Measurements from ENCODE around the gene OSBPL10.
"Not testable (repeated sequence)": the region's sequence is repeated elsewhere in the genome, so short reads cannot be mapped to it uniquely, and the experiment has no call there.

OSBPL10 gene

DNA sequence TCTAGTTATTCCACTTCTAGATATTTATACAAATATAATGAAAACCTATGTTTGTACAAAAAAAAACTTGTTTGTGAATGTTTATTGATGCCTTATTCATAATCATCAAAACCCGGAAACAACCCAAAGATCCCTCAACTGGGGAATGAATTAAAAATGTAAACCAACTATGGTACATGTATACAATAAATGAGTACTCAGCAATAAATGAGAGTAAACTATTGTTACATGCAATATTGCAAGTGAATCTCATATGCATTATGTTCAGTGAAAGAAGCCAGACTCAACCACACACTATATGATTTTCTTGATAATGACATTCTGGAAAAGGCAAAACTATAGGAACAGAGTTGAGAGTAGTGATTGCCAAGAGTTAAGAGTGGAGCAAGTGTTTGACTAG, 12.8 kb upstream of the OSBPL10 start:
- DNase-seq (ENCODE audit: low read depth in 4 of 4, low spot score in 1 of 4) = no peak

DNA sequence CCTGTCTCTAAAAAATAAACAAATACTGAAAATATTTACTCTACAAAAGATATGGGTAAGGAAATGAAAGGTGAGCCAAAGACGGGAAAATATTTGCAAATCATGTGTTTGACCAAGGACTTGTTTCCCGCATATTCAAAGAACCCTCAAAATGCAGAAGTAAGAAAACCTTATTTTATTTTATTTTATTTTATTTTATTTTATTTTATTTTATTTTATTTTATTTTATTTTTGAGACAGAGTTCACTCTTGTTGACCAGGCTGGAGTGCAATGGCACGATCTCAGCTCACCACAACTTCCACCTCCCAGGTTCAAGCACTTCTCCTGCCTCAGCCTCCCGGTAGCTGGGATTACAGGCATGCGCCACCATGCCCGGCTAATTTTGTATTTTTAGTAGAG, 11.9 kb upstream of the OSBPL10 start:
- not testable (repeated sequence) for DNase-seq (ENCODE audit: low read depth in 4 of 4, low spot score in 1 of 4)

DNA sequence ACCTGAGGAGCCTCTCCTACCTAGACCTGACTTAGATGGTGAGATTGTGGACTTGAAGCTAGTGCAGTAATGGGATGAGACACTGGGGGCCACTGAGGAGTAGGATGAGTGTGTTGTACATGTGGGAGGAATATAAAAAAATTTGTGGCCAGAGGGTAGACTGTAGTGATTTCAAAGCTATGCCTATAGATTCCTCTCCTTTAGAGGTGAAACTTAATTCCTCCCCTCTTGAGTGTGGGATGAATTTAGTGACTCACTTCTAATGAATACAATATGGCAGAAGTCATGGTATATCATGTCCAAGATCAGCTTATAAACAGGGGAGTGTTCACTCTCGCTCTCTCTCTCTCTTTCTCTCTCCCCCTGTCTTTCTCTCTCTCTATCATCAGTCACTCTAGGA, 7.2 kb upstream of the OSBPL10 start:
- DNase-seq (ENCODE audit: low read depth in 4 of 4, low spot score in 1 of 4) = no peak

DNA sequence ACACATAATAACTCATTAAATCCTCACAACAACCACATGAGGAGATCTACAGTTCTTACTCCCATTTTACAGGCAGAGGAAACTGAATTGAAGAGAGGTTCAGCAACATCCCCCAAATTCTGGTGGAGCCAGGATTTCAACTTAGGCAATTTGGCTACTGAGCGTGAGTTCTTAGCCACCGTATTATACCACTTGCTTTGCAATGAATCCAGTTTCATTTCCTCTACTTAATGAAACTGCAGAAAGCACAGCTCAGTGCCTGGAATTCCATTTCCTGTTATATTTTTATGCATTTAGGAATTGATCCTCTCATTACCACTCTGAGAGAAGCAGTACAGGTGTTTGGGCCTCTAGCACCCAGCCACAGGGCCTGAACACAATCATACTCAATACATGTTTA, 4.8 kb upstream of the OSBPL10 start:
- DNase-seq (ENCODE audit: low read depth in 4 of 4, low spot score in 1 of 4) = no peak

DNA sequence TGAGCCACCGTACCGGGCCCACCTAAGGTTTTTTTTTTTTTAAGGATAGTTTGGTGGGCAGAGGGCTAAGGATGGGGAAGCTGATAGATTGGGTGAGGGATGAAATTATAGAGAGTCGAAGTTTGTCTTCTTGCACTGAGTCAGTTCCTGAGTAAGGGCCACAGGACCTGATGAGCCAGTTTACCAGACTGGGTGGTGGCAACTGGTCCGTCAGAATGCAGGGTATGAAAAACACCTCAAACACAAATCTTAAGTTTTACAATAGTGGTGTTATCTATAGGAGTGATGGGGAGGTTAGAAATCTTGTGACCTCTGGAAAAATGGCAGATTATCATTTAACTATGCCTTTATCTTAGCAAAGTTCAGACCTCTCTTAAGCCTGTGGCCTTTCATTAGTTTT, 3.3 kb upstream of the OSBPL10 start:
- no peak for DNase-seq (ENCODE audit: low read depth in 4 of 4, low spot score in 1 of 4)

DNA sequence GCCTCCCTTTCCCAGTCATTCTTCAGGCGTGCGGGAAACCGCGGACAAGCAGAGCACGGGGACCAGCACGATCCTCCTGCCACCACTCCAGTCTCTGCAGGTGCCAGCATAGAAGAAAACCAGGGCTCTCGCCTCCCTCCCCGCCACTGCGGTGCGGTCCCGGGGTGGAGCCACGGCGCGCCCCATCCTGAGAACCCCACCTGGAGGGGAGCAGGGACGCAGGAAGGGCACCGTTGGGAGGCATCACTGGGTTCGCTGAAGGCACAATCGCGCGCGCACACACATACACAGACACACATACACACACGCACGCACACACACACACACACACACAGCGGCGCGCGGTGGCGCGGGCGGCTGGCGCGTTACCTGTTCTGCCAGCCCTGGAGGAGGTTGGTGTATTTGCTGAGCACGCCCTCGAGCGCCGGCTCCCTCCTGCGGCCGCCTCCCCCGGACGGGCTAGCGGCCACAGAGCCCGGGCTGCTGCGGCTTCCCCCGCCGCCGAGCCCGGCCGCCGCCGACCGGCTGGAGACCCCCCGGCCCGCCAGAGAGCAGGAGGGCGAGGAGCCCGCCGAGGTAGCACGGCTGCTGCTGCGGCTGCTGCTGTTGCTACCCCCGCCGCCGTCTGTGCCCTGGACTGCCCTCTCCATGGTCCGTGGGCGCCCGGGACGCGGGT, 394 bp downstream of the OSBPL10 start:
- DNase-seq (ENCODE audit: low read depth in 4 of 4, low spot score in 1 of 4) = peak in 2 of 4 experiments; percentile 14 to 35

DNA sequence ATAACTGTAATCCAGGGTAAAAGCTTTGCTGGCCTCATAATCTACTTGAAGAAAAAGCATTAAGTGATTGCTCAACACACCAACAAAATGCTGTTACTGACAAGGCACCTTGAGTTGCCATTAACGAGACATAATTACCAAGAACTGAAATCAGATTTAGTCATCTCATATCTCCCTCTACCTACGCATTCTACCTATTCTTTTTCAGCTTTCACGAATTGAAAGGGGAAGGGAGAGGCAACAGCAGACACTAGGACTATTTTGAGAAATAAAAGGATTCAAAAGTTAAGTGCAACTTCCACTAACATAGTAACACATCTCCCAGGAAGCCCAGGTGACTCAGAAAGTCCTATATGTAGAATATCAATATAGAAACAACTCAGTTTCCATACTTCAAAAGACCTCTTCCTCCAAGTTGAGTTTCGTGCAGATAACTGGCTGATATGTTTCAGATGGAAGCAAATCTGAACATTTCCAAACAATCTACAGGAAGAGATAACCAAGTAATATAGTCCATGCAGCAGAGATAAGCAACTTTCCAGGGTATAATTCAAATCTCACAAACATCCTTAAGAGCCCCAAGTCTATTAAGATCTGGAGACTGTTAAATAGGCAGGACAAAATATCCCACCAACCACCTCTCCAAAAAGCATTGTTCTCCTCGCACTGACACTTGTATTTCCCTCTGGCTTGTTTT, 1.9 kb downstream of the OSBPL10 start:
- peak in 1 of 4 experiments; percentile 7 for DNase-seq (ENCODE audit: low read depth in 4 of 4, low spot score in 1 of 4)

DNA sequence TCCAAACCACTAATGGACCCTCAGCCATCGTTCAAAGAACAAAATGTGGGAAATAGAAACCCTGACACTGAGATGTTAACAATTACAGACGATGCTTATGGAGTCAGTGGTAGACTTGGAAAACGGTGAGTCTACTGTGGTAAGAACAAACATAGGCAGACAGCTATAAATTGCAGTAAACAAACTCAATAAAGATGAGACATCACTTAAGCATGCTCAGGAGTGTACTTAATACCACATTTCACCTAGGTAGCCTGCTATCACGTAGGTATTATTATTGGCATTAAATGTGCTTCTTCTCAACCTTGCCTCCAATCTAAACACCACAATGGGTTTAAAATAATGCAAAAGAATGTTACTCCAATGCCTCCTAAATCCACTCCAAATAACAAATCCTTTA, 2.5 kb downstream of the OSBPL10 start:
- no peak for DNase-seq (ENCODE audit: low read depth in 4 of 4, low spot score in 1 of 4)

DNA sequence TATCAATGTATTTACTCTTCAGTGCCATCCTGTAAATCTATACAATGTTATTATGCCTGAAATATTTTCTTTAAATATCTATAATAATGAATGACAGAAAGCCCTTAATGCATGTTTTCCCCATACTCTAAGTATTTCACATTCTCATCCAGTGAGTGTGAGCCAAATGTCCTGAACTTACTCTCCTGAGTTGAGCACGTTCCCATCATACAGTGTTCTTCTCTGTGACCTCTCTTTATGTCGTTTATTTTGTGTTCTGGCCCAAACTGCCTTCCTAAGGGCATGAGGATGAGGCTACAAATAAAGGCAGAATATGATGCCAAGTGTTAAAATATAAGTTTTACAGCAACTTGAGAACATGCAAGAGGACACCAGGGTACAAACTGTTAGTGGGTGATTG, 3.3 kb downstream of the OSBPL10 start:
- no peak for DNase-seq (ENCODE audit: low read depth in 4 of 4, low spot score in 1 of 4)

DNA sequence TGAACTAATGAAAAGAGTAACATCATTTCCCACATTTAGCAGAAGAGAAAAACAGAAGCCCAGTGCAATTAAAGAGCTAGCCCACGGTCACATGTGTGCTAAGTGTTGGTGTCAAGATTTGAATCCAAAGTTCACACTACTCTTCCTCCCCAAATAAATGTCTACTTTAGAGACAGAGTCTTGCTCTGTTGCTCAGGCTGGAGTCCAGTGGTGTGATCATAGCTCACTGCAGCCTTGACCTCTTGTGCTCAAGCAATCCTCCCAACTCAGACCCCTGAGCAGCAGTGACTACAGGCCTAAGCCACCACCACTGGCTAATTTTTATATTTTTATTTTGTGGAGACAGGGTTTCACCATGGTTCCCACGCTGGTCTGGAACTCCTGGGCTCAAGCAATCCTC, 4.8 kb downstream of the OSBPL10 start:
- no peak for DNase-seq (ENCODE audit: low read depth in 4 of 4, low spot score in 1 of 4)

DNA sequence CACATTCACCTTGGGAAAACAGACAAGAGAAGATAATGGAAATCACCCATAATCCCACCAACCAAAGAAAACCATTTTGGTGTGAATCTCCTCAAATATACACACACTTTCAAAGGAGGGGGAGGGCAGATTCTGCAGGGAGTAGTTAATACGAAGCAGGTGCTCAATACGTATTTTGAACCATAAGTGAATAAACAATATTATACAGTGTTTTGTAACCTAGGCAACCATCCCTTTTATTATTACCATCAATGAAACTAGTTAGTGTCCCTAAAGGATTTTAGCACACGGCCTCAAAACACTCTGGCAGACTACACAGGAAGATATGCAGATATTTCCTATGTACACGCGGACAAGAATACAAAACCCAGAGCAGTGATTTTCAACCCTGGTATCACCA, 6.1 kb downstream of the OSBPL10 start:
- DNase-seq (ENCODE audit: low read depth in 4 of 4, low spot score in 1 of 4) = no peak

DNA sequence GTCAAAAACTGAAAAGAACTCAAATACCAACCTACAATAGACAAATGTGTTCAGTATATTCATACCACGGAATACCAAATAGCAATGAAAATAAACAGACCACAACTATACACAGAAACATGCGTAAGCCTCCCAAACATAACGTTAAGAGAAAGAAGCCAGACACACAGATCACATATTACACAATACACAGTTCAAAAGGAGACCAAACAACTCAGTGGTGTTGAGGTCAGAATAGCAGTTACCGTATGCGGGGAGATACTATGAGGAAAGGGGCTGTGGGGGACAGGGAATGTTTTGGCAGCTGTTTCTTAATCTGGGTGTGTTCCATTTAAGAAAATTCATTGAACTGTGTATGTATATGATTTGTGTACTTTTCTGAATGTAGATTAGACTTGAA, 6.6 kb downstream of the OSBPL10 start:
- no peak for DNase-seq (ENCODE audit: low read depth in 4 of 4, low spot score in 1 of 4)

DNA sequence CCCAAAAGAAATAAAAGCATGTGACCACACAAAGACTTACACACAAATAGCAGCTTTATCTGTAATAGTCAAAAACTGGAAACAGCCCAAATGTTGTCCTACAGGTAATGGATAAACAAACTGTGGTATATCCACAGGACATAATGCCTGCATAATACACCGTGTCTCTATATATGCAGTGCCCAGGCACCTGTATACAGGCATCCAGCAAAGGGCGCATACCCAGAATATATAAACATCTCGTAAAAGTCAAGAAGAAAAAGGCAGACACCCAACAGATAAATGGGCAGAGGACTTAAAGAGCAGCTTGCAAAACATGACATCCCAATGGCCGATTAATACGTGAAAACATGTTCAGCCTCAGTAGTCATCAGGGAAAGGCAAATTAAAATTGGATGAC, 7.2 kb downstream of the OSBPL10 start:
- no peak for DNase-seq (ENCODE audit: low read depth in 4 of 4, low spot score in 1 of 4)

DNA sequence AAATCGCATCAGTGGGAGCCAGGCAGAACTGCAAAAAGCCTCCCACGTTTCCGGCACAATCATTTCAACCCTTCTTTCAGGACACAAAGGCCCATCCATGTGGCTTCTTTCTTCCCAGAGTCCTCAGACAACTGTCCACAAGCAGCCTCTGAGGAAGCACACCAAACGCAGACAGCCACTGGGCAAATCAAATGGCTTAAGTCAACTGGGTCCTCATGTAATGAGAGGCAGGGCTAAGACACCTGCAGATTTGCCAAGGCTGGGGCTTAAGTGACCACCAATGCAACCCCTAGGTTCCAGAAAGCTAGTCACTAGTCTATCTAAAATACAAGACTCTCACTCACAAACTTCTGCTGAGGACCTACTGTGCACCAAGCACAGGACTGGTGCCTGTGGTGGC, 8.0 kb downstream of the OSBPL10 start:
- DNase-seq (ENCODE audit: low read depth in 4 of 4, low spot score in 1 of 4) = no peak

DNA sequence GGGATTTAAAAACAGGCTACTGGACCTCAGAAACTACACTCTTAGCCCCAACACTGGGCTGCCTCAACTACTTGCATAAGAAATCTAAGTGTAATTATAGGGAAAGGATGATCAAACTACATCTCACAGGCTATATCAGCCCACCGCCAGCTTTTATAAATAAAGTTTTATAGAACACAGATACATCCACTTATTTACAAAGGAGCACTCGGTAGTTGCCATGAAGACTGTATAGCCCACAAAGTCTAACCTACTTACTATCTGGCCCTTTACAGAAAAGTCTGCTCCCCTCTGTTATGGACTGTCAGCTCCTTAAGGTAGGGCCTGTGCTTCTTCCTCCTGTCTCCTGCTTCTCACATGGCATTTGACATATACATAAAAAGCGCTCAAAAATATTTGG, 9.5 kb downstream of the OSBPL10 start:
- no peak for DNase-seq (ENCODE audit: low read depth in 4 of 4, low spot score in 1 of 4)

DNA sequence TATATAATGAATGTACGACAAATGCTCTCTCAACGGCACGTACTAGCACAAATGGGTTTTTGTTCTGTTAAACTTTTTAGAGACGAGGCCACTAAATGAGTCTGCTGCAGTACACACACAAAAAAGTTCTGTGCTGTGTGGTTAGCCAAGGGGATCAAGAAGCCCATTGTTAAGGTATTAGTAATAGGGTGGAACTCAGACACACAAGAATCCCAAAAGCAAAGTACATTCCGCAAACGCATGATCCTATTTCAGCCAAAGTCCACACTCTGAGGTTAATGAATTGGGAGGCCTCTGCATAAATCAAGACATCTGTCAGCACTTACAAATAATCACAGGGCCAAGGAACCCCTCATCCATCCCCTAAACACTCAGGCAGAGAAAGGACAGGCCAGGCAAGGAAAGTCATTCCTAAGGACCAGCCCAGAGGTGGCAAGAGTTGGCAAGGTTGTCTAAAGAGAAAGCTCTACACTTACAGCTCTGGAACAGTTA, 12.1 kb downstream of the OSBPL10 start:
- no peak for DNase-seq (ENCODE audit: low read depth in 4 of 4, low spot score in 1 of 4)

DNA sequence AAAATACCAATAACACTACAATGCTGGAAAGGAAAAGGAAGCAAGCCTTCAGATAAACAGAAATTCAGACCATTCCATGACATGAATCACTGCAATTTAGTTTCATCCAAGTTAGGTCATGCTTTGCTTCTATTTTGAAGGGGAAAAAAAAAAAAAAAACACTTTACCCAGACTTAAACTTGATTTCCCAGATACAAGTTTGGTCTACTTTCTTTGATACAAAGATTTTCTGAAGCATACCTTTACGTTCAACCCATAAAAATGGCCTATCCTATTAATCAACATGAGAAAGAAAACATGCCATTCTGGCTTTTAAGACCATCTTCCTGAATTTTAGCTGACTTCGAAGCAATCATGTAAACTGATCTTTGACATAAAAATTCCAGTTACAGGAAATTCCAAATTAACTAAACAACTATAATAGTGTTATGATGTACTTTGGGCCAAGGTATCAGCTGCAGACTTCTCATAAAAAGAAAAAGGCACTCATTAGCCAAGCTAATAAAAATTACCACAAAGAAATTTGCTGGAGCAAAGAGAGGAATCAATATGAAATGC, 12.6 kb downstream of the OSBPL10 start:
- DNase-seq (ENCODE audit: low read depth in 4 of 4, low spot score in 1 of 4) = no peak

DNA sequence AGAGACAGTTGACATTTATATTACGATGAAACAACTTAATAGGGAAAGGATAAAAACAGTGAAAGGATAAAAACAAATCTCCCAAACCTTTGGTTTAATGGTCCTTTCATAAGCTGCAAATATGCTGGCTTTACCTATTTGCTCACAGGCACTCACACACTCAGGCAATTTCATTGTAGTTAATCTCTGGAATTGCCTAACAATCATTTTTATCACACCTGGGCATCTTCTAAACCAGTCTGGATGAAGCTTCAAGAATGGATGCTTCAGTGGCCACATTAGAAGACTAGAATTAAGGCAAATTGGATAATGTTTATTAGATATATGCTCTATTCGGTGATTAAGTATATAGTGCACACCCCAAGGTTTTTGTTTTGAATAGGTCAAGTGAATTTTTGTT, 13.5 kb downstream of the OSBPL10 start:
- DNase-seq (ENCODE audit: low read depth in 4 of 4, low spot score in 1 of 4) = no peak

DNA sequence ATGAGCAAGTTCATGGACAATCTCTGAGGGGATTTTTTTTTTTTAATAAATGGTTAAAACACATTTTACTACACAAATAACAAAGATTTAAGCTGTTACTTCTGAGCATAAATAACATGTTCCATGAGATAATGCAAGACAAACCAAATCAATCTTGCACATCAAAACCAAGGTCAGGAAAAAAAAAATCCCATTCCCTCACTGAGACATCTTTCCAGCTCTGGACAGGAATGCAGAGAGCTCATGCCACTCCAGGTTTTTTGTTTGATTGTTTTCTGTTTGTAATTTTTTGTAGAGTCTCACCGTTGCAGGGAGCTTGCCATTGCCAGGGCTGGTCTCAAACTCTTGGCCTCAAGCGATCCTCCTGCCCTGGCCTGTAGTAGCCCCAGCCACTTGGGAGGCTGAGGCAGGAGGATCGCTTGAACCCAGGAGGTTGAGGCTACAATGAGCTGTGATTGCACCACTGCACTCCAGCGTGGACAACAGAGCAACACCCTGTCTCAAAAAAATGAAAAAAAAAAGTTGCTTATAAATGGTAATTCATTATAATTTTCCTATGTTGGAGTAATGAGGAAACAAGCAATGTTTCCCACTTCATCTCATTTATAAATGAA, 14.0 kb downstream of the OSBPL10 start:
- no peak for DNase-seq (ENCODE audit: low read depth in 4 of 4, low spot score in 1 of 4)

DNA sequence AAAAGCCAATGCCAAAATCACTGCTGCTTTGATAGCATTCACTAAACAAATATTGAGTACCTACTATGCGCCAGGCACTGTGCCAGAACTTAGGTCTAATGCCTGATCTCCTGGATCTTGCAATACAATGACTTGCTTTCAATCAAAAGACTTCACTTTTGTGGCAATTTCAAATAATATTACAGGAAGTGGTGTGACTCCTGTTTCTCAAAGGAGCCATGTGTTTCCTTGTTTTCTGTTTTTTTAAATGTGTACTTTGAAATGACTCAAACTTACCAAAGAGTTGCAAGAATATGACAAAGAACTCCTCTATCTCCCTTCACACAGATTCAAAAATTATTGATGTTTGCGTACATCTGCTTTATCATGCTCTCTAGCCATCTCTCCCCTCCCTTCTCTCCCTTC, 18.3 kb downstream of the OSBPL10 start:
- DNase-seq (ENCODE audit: low read depth in 4 of 4, low spot score in 1 of 4) = no peak

DNA sequence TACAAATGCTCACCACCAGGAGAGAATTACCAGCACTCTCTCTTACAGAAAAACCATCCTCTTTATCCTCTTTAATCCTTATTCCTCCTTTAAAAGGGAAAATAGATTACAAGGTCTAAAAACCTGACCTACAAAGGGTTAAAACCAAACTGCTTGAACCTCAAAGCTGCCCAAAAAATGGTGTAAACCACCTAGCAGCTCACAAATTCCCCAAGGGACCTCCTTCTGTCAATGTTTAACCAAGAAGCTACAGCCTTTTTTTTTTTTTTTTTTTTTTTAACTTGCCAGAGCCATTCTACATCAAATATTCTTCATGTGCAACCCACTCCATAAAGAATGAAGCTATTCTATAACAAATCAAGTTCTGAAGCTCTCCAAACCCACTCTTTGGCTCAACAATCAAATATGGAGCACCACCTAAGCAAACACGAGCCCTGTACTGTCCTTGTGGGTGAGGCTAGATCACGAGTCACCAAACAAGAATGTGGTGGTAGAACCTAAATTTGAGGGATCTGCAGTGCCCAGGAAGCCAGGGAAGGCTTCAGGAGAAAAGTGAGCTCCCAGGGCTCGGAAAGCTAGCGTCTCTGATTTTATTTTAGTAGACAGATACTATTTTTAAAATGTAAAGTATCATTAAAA, 20.1 kb downstream of the OSBPL10 start:
- no peak for DNase-seq (ENCODE audit: low read depth in 4 of 4, low spot score in 1 of 4)
